GM12878 (cell line): ENCODE data around the gene ANK3.

Experiments used
- CBX5 ChIP-seq: sonication (generic); IDR thresholded peaks from 2 replicates; pipeline ENCODE4 v1.6.1; 2016; ENCODE audit warnings: low read depth, moderate library complexity, mild to moderate bottlenecking, inconsistent platforms
- CHD2 ChIP-seq: IDR thresholded peaks from 2 replicates; pipeline ENCODE4 v1.6.1; 2011; ENCODE audit warnings: low read depth, low read length, improper control_type of control experiment, borderline replicate concordance
- CTCF ChIP-seq, 3 experiments: IDR thresholded peaks in 2 of 3; conservative IDR thresholded peaks in 1 of 3; 2 replicates each; pipeline ENCODE4 v1.5.1; 2011; ENCODE audit warnings: low read depth in 3 of 3, low read length in 3 of 3, mild to moderate bottlenecking in 3 of 3, control low read depth in 2 of 3, moderate library complexity in 2 of 3, inconsistent platforms in 1 of 3, mixed read lengths in 1 of 3; ENCODE audit not compliant: control insufficient read depth in 2 of 3, insufficient read depth in 1 of 3; ENCODE audit errors: extremely low read depth in 1 of 3
- EZH2 ChIP-seq: IDR thresholded peaks from 2 replicates; pipeline ENCODE4 v1.6.1; 2012; ENCODE audit warnings: low read depth, mild to moderate bottlenecking, control low read depth, inconsistent platforms, low read length, borderline replicate concordance; ENCODE audit not compliant: control insufficient read depth
- JUNB ChIP-seq: IDR thresholded peaks from 2 replicates; pipeline ENCODE4 v1.6.1; 2016; ENCODE audit warnings: antibody characterized with exemption, mild to moderate bottlenecking
- NR2C2 ChIP-seq: IDR thresholded peaks from 2 replicates; pipeline ENCODE4 v1.6.1; 2011; ENCODE audit warnings: borderline replicate concordance, low read depth; ENCODE audit not compliant: control insufficient read depth, insufficient read length
- POLR2A ChIP-seq: IDR thresholded peaks from 2 replicates; pipeline ENCODE4 v1.6.1; 2011; ENCODE audit warnings: low read depth, mild to moderate bottlenecking, low read length
- SMC3 ChIP-seq: IDR thresholded peaks from 2 replicates; pipeline ENCODE4 v1.6.1; 2011; ENCODE audit warnings: low read length, improper control_type of control experiment, borderline replicate concordance
- SP1 ChIP-seq: IDR thresholded peaks from one replicate; pipeline ENCODE4 v1.6.1; 2011; ENCODE audit warnings: low read depth, low read length
- SREBF1 ChIP-seq: IDR thresholded peaks from 2 replicates; pipeline ENCODE4 v1.6.1; 2012; ENCODE audit warnings: mild to moderate bottlenecking, low read length
- USF1 ChIP-seq: IDR thresholded peaks from 2 replicates; pipeline ENCODE4 v1.6.1; 2011; ENCODE audit warnings: borderline replicate concordance, low read depth, mild to moderate bottlenecking, moderate library complexity, mixed read lengths, low read length; ENCODE audit not compliant: insufficient read depth; ENCODE audit errors: extremely low read length
- TF ChIP-seq, protein P1 (sequence below): IDR thresholded peaks from 2 replicates; pipeline ENCODE4 v1.6.1; 2011; ENCODE audit warnings: mild to moderate bottlenecking, low read depth, low read length, moderate library complexity; ENCODE audit not compliant: insufficient replicate concordance
- TF ChIP-seq, protein P2 (sequence below): IDR thresholded peaks from 2 replicates; pipeline ENCODE4 v1.6.1; 2011; ENCODE audit warnings: borderline replicate concordance, low read depth, mild to moderate bottlenecking, moderate library complexity, low read length; ENCODE audit not compliant: insufficient read depth, poor library complexity, severe bottlenecking

DNA sequence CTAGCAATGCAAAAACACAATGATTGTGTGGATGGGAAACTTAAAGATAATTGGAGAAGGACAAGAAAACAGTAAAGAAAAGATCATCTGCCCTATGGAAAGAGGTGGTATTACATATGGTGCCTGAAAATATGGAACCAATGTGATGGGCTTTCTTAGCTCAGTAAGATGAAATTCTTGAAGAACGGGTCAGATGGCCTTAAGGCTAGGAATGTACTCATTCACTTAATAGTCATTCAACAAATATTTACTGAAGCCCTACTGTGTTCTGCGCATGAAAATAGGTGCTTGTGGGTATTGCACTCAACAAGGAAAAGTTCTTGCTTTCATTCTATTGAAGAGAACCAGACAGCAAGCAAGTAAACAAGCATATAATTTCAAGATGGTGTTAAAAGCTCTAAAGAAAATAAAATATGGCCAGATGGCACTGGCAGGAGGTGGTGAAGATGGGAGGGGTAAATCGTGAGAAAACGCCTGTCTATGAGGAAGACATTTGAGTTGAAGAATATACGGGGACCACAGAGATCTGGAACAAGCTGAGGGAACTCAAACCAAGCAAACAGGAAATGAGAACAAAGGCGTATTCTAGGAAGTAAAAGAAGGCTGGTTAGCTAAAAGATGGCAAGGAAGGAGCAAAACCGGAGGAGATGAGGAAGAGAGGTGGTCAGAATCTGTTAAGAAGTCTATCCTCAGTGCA lies 179.7 kb downstream of the ANK3 start:
- no peak for TF ChIP-seq CTCF (IDR thresholded peaks at IDR 0.05 in 2 of 3, conservative IDR thresholded peaks at IDR 0.05 in 1 of 3; ENCODE audit: control insufficient read depth in 2 of 3, extremely low read depth in 1 of 3, insufficient read depth in 1 of 3, low read depth in 3 of 3, low read length in 3 of 3)
- no peak for TF ChIP-seq JUNB
- no peak for TF ChIP-seq SMC3
- TF ChIP-seq SP1 = no peak
- TF ChIP-seq, protein P1, sequence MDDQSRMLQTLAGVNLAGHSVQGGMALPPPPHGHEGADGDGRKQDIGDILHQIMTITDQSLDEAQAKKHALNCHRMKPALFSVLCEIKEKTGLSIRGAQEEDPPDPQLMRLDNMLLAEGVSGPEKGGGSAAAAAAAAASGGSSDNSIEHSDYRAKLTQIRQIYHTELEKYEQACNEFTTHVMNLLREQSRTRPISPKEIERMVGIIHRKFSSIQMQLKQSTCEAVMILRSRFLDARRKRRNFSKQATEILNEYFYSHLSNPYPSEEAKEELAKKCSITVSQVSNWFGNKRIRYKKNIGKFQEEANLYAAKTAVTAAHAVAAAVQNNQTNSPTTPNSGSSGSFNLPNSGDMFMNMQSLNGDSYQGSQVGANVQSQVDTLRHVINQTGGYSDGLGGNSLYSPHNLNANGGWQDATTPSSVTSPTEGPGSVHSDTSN = no peak
- no peak for TF ChIP-seq CBX5
- no peak for TF ChIP-seq EZH2
- TF ChIP-seq, protein P2, sequence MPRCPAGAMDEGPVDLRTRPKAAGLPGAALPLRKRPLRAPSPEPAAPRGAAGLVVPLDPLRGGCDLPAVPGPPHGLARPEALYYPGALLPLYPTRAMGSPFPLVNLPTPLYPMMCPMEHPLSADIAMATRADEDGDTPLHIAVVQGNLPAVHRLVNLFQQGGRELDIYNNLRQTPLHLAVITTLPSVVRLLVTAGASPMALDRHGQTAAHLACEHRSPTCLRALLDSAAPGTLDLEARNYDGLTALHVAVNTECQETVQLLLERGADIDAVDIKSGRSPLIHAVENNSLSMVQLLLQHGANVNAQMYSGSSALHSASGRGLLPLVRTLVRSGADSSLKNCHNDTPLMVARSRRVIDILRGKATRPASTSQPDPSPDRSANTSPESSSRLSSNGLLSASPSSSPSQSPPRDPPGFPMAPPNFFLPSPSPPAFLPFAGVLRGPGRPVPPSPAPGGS = no peak
- TF ChIP-seq POLR2A = no peak
- no peak for TF ChIP-seq SREBF1
- TF ChIP-seq NR2C2 = no peak
- TF ChIP-seq CHD2 = no peak
- TF ChIP-seq USF1 = no peak
